HFFc6 (cell line): ENCODE measurements around the gene MYO7A. TPM values are rescaled to one million over a fixed set of nuclear protein-coding genes. Genes with fewer than 3 reads are reported as not detected.

Experiments
- DNase-seq: peaks from one replicate; pipeline ENCODE4 v3.0.0-alpha.2; 2018
- H3K27ac Mint-ChIP-seq: 2 replicates; pipeline ENCODE4 v1.8.0; 2020; ENCODE audit warnings: mild to moderate bottlenecking, mixed read lengths
- H3K27me3 Mint-ChIP-seq: 2 replicates; pipeline ENCODE4 v1.8.0; 2021; ENCODE audit warnings: mild to moderate bottlenecking, moderate library complexity, mixed read lengths; ENCODE audit not compliant: insufficient read depth
- H3K36me3 Mint-ChIP-seq: 2 replicates; pipeline ENCODE4 v1.8.0; 2021; ENCODE audit warnings: low read depth, mixed read lengths
- H3K4me1 Mint-ChIP-seq: 2 replicates; pipeline ENCODE4 v1.8.0; 2020; ENCODE audit warnings: low read depth, mixed read lengths
- H3K4me3 Mint-ChIP-seq: 2 replicates; pipeline ENCODE4 v1.8.0; 2020; ENCODE audit warnings: mild to moderate bottlenecking, moderate library complexity, mixed read lengths
- H3K9me3 Mint-ChIP-seq: 2 replicates; pipeline ENCODE4 v1.8.0; 2020; ENCODE audit warnings: mild to moderate bottlenecking, mixed read lengths
- total RNA-seq, 6 experiments: library from RNA; stranded (reverse); fragmentation: NEBNext Ultra II Directional; extraction: Animal tissue kit (Norgen Biotek cat#: 25700); gene quantifications; 2 replicates in 1 of 6; 3 replicates in 5 of 6; pipeline ENCODE4 v1.2.3, GENCODE V29; 2021
- TF ChIP-seq, protein P1 (sequence below): fragments of 200-600 bp; sonication (generic); IDR thresholded peaks from 2 replicates; pipeline ENCODE4 v1.5.0; 2021; ENCODE audit warnings: antibody characterized with exemption, mild to moderate bottlenecking

Gene MYO7A
- total RNA-seq, 6 experiments from 2014 or later = 0.05 to 0.09 TPM; not detected in 4

DNA sequence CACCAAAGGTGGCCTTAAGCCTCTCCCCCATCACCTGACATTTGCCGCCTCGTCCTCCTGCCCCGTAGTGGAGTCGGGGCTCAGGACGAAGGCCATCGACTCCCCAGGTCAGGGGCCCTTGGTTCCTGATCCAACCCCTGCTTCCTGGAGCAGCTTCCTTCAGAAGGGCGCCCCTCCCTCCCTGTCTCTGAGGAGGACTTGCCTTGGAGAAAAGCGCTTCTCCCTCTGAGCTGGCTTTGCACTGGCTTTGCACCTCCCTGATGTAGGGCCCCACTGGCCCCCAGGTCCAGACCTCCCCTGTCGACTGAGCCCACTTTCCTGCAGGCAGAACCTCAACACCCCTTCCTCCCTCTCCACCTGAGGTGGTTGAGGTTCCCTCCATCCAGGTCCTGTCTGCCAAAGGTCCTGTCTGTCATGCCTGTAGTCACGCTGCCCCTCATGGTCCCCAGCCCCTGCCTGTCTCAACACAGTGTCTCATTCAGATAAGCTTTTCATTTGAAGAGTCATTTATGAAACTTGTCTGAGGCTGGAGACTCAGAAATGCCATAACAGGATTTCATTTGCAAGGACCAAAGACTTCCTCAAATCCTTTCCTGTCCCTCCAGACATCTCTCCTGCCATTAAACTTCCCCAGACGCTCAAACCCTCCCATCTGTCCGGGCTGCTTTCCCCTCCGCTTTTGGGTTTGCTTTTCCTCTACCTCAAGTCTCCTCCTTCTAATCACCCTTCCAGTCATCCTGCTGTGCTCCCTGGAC lies 78.4 kb downstream of the MYO7A start:
- H3K27me3 Mint-ChIP-seq = peaks cover 15% of the 10 kb centered on the region
- no peaks in the 10 kb centered on the region for H3K36me3 Mint-ChIP-seq
- no peak overlapping the region for H3K27ac Mint-ChIP-seq
- TF ChIP-seq, protein P1, sequence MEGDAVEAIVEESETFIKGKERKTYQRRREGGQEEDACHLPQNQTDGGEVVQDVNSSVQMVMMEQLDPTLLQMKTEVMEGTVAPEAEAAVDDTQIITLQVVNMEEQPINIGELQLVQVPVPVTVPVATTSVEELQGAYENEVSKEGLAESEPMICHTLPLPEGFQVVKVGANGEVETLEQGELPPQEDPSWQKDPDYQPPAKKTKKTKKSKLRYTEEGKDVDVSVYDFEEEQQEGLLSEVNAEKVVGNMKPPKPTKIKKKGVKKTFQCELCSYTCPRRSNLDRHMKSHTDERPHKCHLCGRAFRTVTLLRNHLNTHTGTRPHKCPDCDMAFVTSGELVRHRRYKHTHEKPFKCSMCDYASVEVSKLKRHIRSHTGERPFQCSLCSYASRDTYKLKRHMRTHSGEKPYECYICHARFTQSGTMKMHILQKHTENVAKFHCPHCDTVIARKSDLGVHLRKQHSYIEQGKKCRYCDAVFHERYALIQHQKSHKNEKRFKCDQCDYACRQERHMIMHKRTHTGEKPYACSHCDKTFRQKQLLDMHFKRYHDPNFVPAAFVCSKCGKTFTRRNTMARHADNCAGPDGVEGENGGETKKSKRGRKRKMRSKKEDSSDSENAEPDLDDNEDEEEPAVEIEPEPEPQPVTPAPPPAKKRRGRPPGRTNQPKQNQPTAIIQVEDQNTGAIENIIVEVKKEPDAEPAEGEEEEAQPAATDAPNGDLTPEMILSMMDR = no peak
- H3K4me1 Mint-ChIP-seq = no peaks in the 10 kb centered on the region
- no peak overlapping the region for H3K4me3 Mint-ChIP-seq
- no peaks in the 10 kb centered on the region for H3K9me3 Mint-ChIP-seq
- DNase-seq = no peak

- Mint-ChIP-seq H3K27ac (no peak overlapping the region), H3K9me3 (no peaks in the 10 kb centered on the region), H3K27me3 (peaks cover 19% of the 10 kb centered on the region), H3K36me3 (no peaks in the 10 kb centered on the region), H3K4me3 (no peak overlapping the region), H3K4me1 (no peaks in the 10 kb centered on the region)
- TF ChIP-seq, protein P1 = no peak
- no peak for DNase-seq
These were observed 79.0 kb downstream of the MYO7A start for GRCh38 chr11:77207019-77207485.

DNA sequence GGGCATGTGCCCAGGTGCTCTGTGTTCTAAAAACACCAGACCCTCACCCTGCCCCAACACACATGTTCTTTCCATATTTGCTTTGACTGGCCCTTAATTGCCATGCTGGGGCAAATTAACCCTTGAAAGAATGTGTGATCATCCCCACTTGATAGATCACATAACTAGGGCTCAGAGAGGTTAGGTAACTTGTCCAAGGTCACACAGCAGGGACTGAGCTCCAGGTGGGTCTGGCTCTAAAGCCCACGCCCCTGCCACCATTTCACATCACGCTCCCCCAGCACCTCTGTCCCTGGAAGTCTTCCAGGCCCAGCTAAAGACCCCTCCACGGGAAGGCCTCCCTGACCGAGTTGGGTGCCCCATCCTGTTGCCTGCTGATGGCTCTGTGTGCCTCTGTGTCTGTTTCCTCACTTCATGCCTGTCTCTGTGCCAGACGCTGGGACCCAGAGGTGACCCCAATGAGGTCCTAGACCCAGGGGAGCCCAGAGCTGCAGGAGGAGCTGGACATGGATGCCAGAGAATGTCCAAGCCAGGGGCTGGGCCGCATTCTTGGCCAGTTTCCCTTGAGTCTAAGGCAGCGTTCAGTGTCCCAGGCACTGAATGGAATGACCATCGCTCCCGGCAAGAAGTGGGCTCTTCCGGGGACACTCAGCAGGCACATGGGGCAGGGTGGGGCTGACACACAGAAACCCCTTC lies 79.7 kb downstream of the MYO7A start:
- H3K4me3 Mint-ChIP-seq = no peak overlapping the region
- H3K4me1 Mint-ChIP-seq = no peaks in the 10 kb centered on the region
- TF ChIP-seq, protein P1 = no peak
- DNase-seq = no peak
- H3K9me3 Mint-ChIP-seq = no peaks in the 10 kb centered on the region
- H3K36me3 Mint-ChIP-seq = no peaks in the 10 kb centered on the region
- no peak overlapping the region for H3K27ac Mint-ChIP-seq
- peaks cover 19% of the 10 kb centered on the region for H3K27me3 Mint-ChIP-seq

DNA sequence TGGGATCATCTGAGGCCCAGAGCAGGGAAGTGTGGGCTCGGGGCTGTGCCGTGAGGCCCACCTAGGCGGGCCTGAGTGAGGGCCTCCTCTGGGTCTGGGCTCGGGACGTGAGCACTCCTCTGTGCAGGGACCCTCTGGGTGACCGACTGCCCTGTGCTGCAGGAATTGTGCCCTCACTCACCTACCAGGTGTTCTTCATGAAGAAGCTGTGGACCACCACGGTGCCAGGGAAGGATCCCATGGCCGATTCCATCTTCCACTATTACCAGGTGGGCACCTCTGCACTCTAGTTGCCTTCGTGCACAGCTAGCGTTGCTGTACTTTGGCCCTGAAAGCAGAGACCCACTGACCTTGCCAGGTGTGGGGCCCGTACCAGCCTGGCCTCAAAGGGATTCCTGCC lies 80.5 kb downstream of the MYO7A start:
- no peak overlapping the region for H3K4me3 Mint-ChIP-seq
- no peak for DNase-seq
- TF ChIP-seq, protein P1 = no peak
- H3K36me3 Mint-ChIP-seq = no peaks in the 10 kb centered on the region
- no peaks in the 10 kb centered on the region for H3K9me3 Mint-ChIP-seq
- no peak overlapping the region for H3K27ac Mint-ChIP-seq
- no peaks in the 10 kb centered on the region for H3K4me1 Mint-ChIP-seq
- peaks cover 24% of the 10 kb centered on the region for H3K27me3 Mint-ChIP-seq

DNA sequence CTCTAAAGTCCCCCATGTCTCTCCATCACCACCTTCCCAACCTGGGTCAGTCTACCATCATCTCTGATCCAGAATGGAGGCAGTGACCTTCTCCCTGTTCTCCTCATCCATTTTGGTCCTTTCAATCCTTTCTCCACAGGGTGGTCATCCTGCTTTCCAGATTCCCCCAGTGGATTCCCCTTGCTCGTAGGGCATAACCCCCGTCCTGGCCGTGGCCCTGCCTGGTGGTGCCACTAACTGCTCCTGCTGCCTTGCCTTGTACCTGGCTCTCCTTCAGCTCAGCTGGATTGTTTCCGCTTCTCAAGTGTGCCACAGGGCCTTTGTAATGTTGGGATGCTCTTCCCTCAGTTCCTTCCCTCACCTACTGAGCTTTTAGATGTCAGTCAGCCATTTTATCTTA lies 81.6 kb downstream of the MYO7A start:
- Mint-ChIP-seq H3K9me3 (no peaks in the 10 kb centered on the region), H3K4me1 (no peaks in the 10 kb centered on the region), H3K27me3 (peaks cover 24% of the 10 kb centered on the region), H3K27ac (no peak overlapping the region), H3K4me3 (no peak overlapping the region), H3K36me3 (no peaks in the 10 kb centered on the region)
- DNase-seq = no peak
- TF ChIP-seq, protein P1 = no peak
